Ectodermal cell (in vitro differentiated cells): ENCODE results near the gene MRPS34.

ENCODE experiments used
- H3K27ac ChIP-seq: 2 replicates; pipeline ENCODE4 v1.7.0; 2013; ENCODE audit warnings: mild to moderate bottlenecking, low read depth, low read length; ENCODE audit not compliant: insufficient read depth, poor library complexity, severe bottlenecking
- H3K27me3 ChIP-seq: 2 replicates; pipeline ENCODE4 v1.7.0; 2013; ENCODE audit warnings: mild to moderate bottlenecking, low read length; ENCODE audit not compliant: insufficient read depth, control insufficient read depth, poor library complexity, severe bottlenecking
- H3K36me3 ChIP-seq: one replicate; pipeline ENCODE4 v1.7.0; 2013; ENCODE audit warnings: low read length; ENCODE audit not compliant: control insufficient read depth, insufficient read depth
- H3K4me1 ChIP-seq: one replicate; pipeline ENCODE4 v1.7.0; 2013; ENCODE audit warnings: low read length; ENCODE audit not compliant: control insufficient read depth, insufficient read depth
- H3K4me3 ChIP-seq: 2 replicates; pipeline ENCODE4 v1.7.0; 2013; ENCODE audit warnings: low read depth, low read length, control low read depth; ENCODE audit not compliant: insufficient read depth
- H3K9me3 ChIP-seq: 2 replicates; pipeline ENCODE4 v1.7.0; 2013; ENCODE audit warnings: mild to moderate bottlenecking, low read length, moderate library complexity; ENCODE audit not compliant: control insufficient read depth
- WGBS, 2 experiments: methylation state at CpG; one replicate each; pipeline ENCODE4 v1.1.7; 2013; ENCODE audit warnings: missing lambda C conversion rate in 2 of 2; 5-methylcytosine and 5-hydroxymethylcytosine counted together

MRPS34 gene

DNA sequence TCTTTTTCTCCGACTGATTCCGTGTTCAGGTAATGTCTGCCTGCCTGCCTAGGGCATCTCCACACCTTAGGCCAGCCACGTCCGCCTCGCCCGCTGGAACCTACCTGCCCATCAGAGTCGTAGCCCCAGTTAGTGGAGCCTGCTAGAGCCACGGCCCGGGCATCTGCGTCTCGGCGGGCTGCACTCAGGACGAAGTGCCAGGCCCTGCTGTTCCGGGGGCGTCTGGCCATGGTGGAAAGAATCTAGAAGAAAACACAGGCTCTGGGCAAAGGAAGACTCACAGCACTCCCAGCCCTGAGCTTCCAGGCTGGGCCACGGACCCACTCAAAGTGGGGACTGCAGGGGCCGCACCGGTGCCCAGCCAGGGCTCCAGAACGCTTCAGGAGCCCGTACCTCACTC is 8.3 kb upstream of the MRPS34 start:
- Histone ChIP-seq H3K27me3 (no peaks in the 10 kb centered on the region), H3K9me3 (no peaks in the 10 kb centered on the region), H3K4me1 (peaks cover 9% of the 10 kb centered on the region), H3K4me3 (peak overlapping the region; percentile 97), H3K36me3 (peaks cover 14% of the 10 kb centered on the region), H3K27ac (no peak overlapping the region)
- 86 to 89% methylated on average over 20 of the region's 20 CpGs for WGBS, 2 experiments

DNA sequence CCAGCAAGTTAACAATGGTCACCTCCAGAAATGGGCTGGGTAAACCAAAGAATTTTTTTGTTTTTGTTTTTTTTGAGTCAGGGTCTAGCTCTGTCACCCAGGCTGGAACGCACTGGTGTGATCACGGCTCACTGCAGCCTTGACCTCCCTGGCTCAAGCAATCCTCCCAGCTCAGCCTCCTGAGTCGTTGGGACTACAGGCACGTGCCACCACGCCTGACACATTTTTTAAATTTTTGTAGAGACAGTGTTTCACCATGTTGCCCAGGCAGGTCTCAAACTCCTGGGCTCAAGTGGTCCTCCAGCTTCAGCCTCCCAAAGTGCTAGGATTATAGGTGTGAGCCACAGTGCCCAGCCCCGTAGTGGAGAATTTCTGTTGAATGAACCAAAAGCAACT is 7.7 kb upstream of the MRPS34 start:
- no peaks in the 10 kb centered on the region for H3K27me3 ChIP-seq
- H3K36me3 ChIP-seq = peaks cover 17% of the 10 kb centered on the region
- H3K4me1 ChIP-seq = peaks cover 9% of the 10 kb centered on the region
- no peaks in the 10 kb centered on the region for H3K9me3 ChIP-seq
- no peak overlapping the region for H3K27ac ChIP-seq
- WGBS, 2 experiments = 89 to 94% methylated on average over 6 of the region's 6 CpGs
- no peak overlapping the region for H3K4me3 ChIP-seq

DNA sequence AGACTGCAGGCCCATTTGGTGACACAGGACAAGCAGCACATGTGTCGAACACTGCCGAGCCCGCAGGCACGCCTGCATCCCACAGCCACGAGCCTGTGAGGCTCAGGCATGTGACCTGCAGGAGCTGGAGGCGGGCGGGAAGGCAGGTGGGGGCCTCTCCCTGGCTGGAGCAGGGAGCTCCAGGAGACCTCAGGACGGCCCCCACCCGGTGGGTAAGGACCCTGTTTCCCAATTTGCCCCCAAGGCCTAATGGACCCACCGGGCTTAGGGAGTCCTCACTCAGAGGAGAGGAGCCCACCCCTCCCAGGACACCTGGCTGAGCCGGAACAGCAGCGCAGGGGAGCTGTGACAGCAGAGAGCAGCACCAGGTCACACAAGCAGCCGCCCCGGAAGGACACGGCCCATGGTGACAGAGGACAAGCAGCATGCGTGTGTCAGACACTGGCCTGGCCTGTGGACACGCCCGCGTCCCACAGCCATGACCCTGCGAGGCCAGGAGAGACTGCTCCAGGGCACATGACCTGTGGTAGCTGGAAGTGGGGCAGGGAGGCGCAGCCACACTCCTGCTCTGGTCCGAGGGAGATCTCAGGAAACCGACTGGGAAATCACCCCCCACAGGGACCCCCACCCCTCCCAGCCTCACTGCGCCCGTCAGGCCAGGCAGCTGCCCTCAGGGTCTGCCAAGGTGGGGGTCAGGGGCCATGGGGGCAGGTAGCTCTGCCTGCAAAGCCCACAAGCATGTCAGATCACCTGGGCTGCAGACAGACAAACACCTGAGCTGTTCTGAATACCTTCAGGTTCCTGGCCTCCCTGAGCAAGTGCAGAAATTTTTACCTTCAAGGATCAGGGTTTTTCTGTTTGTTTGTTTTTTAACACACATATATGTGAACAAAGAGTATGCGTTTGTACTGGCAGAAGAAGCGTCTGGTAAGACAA is 7.1 kb upstream of the MRPS34 start:
- H3K36me3 ChIP-seq = peaks cover 19% of the 10 kb centered on the region
- H3K9me3 ChIP-seq = no peaks in the 10 kb centered on the region
- WGBS, 2 experiments = 93% methylated on average over 27 of the region's 27 CpGs
- no peak overlapping the region for H3K4me3 ChIP-seq
- no peak overlapping the region for H3K27ac ChIP-seq
- H3K4me1 ChIP-seq = peaks cover 9% of the 10 kb centered on the region
- H3K27me3 ChIP-seq = no peaks in the 10 kb centered on the region

DNA sequence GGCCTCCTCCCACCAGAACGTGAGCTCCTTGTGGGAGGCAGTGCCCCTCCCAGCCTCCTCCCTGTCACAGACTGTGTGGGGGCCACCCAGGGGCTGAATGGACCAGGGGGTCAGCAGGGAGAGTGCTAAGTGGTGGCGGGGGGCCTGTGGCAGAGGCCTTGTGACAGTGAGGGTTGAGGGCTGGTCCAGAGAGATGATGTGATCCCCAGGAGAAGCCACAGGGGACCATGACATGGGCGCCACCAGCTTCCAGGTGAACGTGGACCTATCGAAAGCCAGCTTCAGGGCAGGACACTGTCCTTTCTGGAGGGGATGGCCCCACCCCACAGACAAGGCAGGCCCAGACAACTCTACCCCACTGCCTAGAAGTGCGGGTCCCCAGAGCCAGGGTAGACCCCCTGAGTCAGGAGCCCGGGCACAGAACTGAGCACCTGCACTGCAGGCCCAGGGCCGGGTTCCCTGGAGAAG is 6.3 kb upstream of the MRPS34 start:
- Histone ChIP-seq H3K4me3 (no peak overlapping the region), H3K27me3 (no peaks in the 10 kb centered on the region), H3K9me3 (no peaks in the 10 kb centered on the region), H3K4me1 (peaks cover 10% of the 10 kb centered on the region), H3K36me3 (peaks cover 19% of the 10 kb centered on the region), H3K27ac (no peak overlapping the region)
- 92 to 93% methylated on average over 8 of the region's 8 CpGs for WGBS, 2 experiments

DNA sequence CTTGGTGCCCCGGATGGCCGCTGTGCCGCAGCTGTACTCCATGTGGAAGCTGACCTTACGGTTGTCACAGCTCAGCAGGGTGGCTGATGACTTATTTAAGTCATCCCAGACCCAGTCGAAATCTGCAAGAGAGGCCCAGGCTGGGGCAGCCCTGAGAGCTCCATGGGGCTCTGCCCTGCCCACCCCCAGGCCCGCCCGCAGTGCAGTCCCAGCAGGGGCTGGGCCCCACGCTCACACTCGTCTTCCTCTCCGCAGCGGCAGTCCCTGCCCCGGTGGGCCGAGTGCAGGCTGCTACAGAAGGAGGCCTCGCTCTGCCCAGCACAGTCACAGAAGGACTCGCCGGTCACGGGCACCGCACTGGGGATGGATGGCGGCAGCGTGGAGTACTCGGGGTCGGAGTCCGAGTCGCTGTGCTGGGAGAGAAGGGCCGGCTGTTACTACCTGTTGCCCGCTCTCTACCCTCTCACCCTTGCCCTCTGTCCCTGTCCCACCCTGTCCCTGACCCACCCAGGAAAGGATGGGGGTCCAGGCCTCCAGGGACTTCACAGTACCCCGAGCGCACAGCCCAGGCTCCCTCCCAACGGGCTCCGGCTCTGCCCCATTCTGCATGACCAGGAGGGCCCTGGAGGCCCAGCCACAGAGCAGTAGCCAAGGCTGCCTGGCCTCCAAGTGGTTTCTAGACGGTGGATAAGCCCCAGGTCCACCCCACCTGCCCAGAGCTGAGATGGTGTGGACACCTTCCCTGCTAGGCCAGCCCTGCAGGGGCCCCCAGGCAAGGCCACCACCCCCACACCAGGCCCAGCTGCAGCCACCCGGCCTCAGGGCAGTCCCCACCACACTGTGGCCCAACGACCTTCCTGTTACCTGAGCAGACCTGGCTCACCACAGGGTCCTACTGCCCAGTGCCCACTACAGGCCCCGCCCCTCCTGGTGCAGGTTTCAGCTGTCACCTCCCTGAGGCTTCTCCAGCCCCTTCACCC is 5.6 kb upstream of the MRPS34 start:
- Histone ChIP-seq H3K36me3 (peaks cover 19% of the 10 kb centered on the region), H3K4me1 (peaks cover 15% of the 10 kb centered on the region), H3K4me3 (no peak overlapping the region), H3K27me3 (no peaks in the 10 kb centered on the region), H3K27ac (no peak overlapping the region), H3K9me3 (no peaks in the 10 kb centered on the region)
- 92 to 93% methylated on average over 34 of the region's 34 CpGs for WGBS, 2 experiments

DNA sequence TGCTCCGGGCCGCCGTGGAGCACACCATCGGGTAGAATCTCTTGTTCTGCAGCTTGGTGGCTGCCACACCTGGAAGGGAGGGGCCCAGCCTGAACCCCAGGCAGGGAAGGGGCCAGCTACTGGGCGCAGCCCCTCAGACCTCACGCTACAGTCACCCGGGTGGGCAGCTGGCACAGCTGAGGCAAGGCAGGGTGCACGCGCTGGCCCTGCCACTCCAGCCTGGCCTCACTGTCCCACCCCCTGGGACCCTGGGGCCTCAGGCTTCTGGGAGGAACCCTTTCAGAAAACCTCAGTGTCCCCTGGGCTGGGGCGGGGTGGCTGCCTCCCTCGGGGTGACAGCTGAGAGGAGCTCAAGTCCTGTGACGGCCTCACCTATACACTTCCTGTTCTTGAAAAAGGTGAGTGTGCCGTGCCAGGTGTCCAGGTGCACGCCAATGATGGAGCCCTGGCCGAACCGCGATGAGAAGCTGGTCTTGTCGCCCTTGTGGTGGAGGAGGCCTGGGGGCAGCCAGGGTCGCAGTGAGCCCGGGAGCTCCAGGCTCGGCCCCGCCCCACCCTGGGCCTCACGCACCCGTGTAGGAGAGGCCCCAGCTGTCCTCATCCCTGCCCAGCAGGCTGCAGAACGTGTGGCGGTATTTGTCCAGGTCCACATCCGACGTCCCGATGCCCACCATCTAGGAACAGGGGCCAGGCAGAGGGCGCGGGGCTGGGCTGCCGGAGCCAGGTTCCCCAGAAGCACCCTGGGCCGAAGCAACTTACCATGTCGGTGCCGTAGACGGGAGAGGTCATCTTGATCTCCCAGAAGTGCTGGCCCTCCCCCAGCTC is 4.7 kb upstream of the MRPS34 start:
- H3K36me3 ChIP-seq = peaks cover 19% of the 10 kb centered on the region
- H3K9me3 ChIP-seq = no peaks in the 10 kb centered on the region
- no peak overlapping the region for H3K4me3 ChIP-seq
- 94 to 95% methylated on average over 36 of the region's 36 CpGs for WGBS, 2 experiments
- H3K4me1 ChIP-seq = peaks cover 15% of the 10 kb centered on the region
- H3K27ac ChIP-seq = no peak overlapping the region
- no peaks in the 10 kb centered on the region for H3K27me3 ChIP-seq

GRCh38 chr16:1776991-1777374 is 4.0 kb upstream of the MRPS34 start:
- WGBS, 2 experiments = 95 to 96% methylated on average over 22 of the region's 22 CpGs
- Histone ChIP-seq H3K27ac (no peak overlapping the region), H3K36me3 (peaks cover 19% of the 10 kb centered on the region)

GRCh38 chr16:1776672-1776955 is 3.7 kb upstream of the MRPS34 start:
- WGBS, 2 experiments = 92 to 96% methylated on average over 13 of the region's 13 CpGs
- Histone ChIP-seq H3K27ac (no peak overlapping the region), H3K4me3 (no peak overlapping the region), H3K4me1 (peaks cover 15% of the 10 kb centered on the region), H3K9me3 (no peaks in the 10 kb centered on the region), H3K36me3 (peaks cover 19% of the 10 kb centered on the region), H3K27me3 (no peaks in the 10 kb centered on the region)

More at GRCh38 chr16:1776991-1777374, 4.0 kb upstream of the MRPS34 start:
- no peak overlapping the region for H3K4me3 ChIP-seq
- peaks cover 15% of the 10 kb centered on the region for H3K4me1 ChIP-seq
- no peaks in the 10 kb centered on the region for H3K27me3 ChIP-seq
- H3K9me3 ChIP-seq = no peaks in the 10 kb centered on the region

DNA sequence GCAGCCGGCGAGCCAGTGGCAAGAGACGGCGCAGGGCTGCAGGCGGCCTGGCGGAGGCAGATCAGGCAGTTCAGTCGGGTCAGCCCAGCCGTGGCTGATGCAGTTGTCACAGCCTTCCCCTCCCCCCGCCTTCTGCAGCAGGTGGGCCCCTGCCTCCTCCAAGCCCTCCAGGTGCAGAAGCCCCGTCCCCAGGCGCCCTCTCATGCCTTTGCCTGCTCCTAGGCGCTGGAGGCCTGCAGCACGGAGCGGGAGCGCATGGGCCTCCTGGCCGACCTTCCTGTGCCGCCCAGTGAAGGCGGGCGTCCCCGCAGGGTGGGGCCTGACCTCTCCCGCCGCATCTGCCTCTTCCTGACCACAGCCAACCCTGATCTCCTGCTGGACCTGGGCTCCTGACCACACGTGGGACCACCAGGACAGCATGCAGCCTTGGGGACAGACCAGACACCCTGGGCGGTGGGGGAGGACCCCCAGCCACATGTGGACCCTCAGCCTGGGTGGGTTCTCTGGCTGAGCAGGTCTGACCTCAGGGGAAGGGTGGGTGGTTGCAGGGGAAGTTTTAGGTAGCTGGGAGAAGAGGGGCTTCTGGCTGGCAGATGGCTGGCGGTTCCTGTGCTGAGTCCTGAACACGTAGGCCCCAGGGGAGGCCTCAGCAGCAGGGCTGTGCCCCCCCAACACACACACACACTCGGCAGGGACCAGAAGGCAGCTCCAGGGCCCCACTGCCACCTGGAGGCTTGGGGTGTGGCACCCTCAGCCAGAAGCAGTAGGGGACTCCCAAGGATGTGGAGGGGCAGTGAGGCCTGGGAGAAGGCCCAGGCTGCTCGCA is 3.1 kb upstream of the MRPS34 start:
- peaks cover 19% of the 10 kb centered on the region for H3K36me3 ChIP-seq
- 93 to 94% methylated on average over 28 of the region's 28 CpGs for WGBS, 2 experiments
- H3K9me3 ChIP-seq = no peaks in the 10 kb centered on the region

More for the DNA sequence above, 3.1 kb upstream of the MRPS34 start:
- Histone ChIP-seq H3K27me3 (no peaks in the 10 kb centered on the region), H3K4me3 (no peak overlapping the region), H3K4me1 (peaks cover 10% of the 10 kb centered on the region), H3K27ac (no peak overlapping the region)
